Natural killer cell (primary cell): ENCODE measurements around the gene KIF12. TPM values are rescaled to one million over a fixed set of nuclear protein-coding genes. Genes with fewer than 3 reads are reported as not detected.

Experiments used
- ATAC-seq, 3 donors: fragments of 150-1000 bp in 2 of 3; fragments of 200-7000 bp in 1 of 3; cut with Tn5 transposase; 1 replicate in 1 of 3; 2 replicates in 2 of 3; pipeline ENCODE4 v1.10.0; 2021; ENCODE audit warnings: mild to moderate bottlenecking in 2 of 3, moderate library complexity in 2 of 3
- DNase-seq, 2 donors: peaks; one replicate each; pipeline versions ENCODE4 v3.0.0 to v3.0.0-alpha.2; 2013 to 2021; ENCODE audit warnings: mixed read lengths in 1 of 2
- H3K27ac ChIP-seq: one replicate; pipeline ENCODE4 v1.5.1; 2013; ENCODE audit warnings: mild to moderate bottlenecking, low read length
- H3K27me3 ChIP-seq: one replicate; pipeline ENCODE4 v1.6.1; 2013; ENCODE audit warnings: low read length; ENCODE audit not compliant: control insufficient read depth, insufficient read depth
- H3K36me3 ChIP-seq: one replicate; pipeline ENCODE4 v1.6.1; 2013; ENCODE audit warnings: low read length; ENCODE audit not compliant: control insufficient read depth, insufficient read depth
- H3K4me1 ChIP-seq: one replicate; pipeline ENCODE4 v1.6.1; 2013; ENCODE audit warnings: low read length; ENCODE audit not compliant: control insufficient read depth, insufficient read depth
- H3K4me3 ChIP-seq: one replicate; pipeline ENCODE4 v1.5.1; 2013; ENCODE audit warnings: low read length
- H3K9me3 ChIP-seq: one replicate; pipeline ENCODE4 v1.6.1; 2013; ENCODE audit warnings: low read length; ENCODE audit not compliant: control insufficient read depth, insufficient read depth
- H3K27ac Mint-ChIP-seq, 2 donors: one replicate each; pipeline ENCODE4 v1.8.0; 2022; ENCODE audit warnings: mild to moderate bottlenecking in 2 of 2, mixed read lengths in 2 of 2, moderate library complexity in 1 of 2
- H3K27me3 Mint-ChIP-seq, 2 donors: one replicate each; pipeline ENCODE4 v1.8.0; 2022; ENCODE audit warnings: low read depth in 2 of 2, mixed read lengths in 2 of 2
- H3K36me3 Mint-ChIP-seq: one replicate; pipeline ENCODE4 v1.8.0; 2022; ENCODE audit warnings: mixed read lengths
- H3K4me1 Mint-ChIP-seq, 2 donors: one replicate each; pipeline ENCODE4 v1.8.0; 2022; ENCODE audit warnings: mixed read lengths in 2 of 2
- H3K4me3 Mint-ChIP-seq: one replicate; pipeline ENCODE4 v1.8.0; 2022; ENCODE audit warnings: mild to moderate bottlenecking, moderate library complexity, mixed read lengths
- H3K9me3 Mint-ChIP-seq, 2 donors: one replicate each; pipeline ENCODE4 v1.8.0; 2022; ENCODE audit warnings: mixed read lengths in 2 of 2
- WGBS: methylation state at CpG from one replicate; pipeline ENCODE4 v1.1.7; 2013; ENCODE audit warnings: missing lambda C conversion rate; ENCODE audit not compliant: insufficient coverage; 5-methylcytosine and 5-hydroxymethylcytosine counted together
- intact Hi-C: fragments of 100-400 bp; cut with micrococcal nuclease; formaldehyde crosslinking; loops from one replicate; pipeline ENCODE4 v1.14.2; 2022
- total RNA-seq, 4 donors: library from RNA; stranded (reverse); fragments of 120-200 nt in 1 of 4; gene quantifications; one replicate each; pipeline versions ENCODE4 v1.2.3 to v1.2.4, GENCODE V29; 2013 to 2022
- TF ChIP-seq, protein P1 (sequence below): fragments of 200-600 bp; IDR thresholded peaks from one replicate; pipeline ENCODE4 v1.8.0; 2022; ENCODE audit warnings: antibody characterized with exemption

Gene KIF12
- total RNA-seq, 3 donors from 2014 or later (not counting 1 experiment from before 2014, with no cell fraction given), result not detected

DNA sequence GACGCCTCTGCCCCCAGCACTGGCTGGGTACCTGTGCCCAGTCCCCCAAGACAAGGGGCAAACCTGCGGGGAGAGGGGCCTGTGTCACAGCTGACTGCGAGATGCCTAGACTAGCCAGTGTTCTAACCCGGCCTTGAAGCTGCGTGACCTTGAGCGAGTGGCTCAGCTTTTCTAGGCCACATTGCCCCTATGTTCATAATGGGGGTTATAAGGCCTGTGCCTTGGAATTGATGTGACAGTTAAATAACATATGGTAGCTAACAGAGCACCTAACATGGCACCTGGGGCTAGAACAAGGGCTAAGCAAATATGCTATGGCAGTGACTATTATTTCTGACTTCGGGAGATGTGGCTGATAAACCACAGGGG is 33.4 kb upstream of the KIF12 start:
- TF ChIP-seq, protein P1, sequence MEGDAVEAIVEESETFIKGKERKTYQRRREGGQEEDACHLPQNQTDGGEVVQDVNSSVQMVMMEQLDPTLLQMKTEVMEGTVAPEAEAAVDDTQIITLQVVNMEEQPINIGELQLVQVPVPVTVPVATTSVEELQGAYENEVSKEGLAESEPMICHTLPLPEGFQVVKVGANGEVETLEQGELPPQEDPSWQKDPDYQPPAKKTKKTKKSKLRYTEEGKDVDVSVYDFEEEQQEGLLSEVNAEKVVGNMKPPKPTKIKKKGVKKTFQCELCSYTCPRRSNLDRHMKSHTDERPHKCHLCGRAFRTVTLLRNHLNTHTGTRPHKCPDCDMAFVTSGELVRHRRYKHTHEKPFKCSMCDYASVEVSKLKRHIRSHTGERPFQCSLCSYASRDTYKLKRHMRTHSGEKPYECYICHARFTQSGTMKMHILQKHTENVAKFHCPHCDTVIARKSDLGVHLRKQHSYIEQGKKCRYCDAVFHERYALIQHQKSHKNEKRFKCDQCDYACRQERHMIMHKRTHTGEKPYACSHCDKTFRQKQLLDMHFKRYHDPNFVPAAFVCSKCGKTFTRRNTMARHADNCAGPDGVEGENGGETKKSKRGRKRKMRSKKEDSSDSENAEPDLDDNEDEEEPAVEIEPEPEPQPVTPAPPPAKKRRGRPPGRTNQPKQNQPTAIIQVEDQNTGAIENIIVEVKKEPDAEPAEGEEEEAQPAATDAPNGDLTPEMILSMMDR, result no peak
- H3K27me3 Mint-ChIP-seq, result peaks cover 17 to 20% of the 10 kb centered on the region in 2 donors
- no peaks in the 10 kb centered on the region for H3K27me3 ChIP-seq
- H3K36me3 ChIP-seq, result no peaks in the 10 kb centered on the region
- no peaks in the 10 kb centered on the region for H3K36me3 Mint-ChIP-seq
- no peaks in the 10 kb centered on the region for H3K4me1 Mint-ChIP-seq
- intact Hi-C loops, result no loop called here
- 86% methylated on average over 7 of the region's 7 CpGs for WGBS
- no peak overlapping the region for H3K27ac ChIP-seq
- peaks cover 0 to 3% of the 10 kb centered on the region in 2 donors for H3K9me3 Mint-ChIP-seq
- H3K4me3 ChIP-seq, result no peak overlapping the region
- no peak overlapping the region for H3K27ac Mint-ChIP-seq
- H3K4me3 Mint-ChIP-seq, result no peak overlapping the region
- no peak for DNase-seq
- no peak for ATAC-seq
- no peaks in the 10 kb centered on the region for H3K4me1 ChIP-seq
- H3K9me3 ChIP-seq, result peaks cover 4% of the 10 kb centered on the region

DNA sequence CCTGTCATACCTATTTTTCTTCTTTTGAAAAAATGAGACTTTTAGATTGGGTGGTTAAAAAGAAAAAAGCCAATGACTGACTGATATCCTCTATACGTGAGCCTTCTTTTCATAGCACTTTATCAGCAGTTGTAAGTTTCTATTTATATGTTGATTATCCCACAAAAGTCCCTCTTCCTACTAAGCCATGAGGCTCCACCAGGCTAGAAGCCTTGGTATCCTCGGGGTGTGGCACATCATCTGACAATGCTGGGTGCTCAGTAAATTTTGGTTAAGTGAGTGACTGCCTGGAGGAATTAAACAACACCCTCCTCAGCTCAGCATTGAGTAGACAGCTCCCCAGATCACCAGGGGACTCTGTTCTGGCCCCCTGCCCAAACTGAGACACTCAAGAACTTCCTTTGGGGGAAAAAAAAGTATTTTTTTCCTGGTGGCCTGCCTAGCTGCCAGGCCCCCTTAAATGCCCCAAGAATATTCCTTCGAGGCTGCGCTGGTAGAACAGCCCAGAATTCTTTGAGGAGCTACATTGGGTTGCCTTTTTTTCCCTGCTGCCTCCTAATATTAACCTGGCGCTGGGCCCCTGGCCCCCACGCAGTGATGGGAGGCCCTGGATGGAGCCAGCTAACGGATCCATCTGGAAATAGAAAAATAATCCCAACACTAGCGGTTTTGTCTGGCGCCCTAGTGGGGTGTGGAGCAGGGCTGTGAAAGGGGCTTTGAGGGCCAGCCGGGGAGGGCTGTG is 32.9 kb upstream of the KIF12 start:
- H3K4me1 Mint-ChIP-seq, result no peaks in the 10 kb centered on the region
- H3K27me3 Mint-ChIP-seq, result peaks cover 20 to 22% of the 10 kb centered on the region in 2 donors
- peaks cover 2 to 5% of the 10 kb centered on the region in 2 donors for H3K9me3 Mint-ChIP-seq
- Histone ChIP-seq H3K4me1 (no peaks in the 10 kb centered on the region), H3K27me3 (no peaks in the 10 kb centered on the region), H3K36me3 (no peaks in the 10 kb centered on the region), H3K27ac (no peak overlapping the region), H3K4me3 (no peak overlapping the region), H3K9me3 (peaks cover 6% of the 10 kb centered on the region)
- TF ChIP-seq, protein P1, result no peak
- H3K27ac Mint-ChIP-seq, result no peak overlapping the region
- H3K36me3 Mint-ChIP-seq, result no peaks in the 10 kb centered on the region
- DNase-seq, result no peak
- intact Hi-C loops, result no loop called here
- no peak for ATAC-seq
- 86% methylated on average over 8 of the region's 10 CpGs for WGBS
- H3K4me3 Mint-ChIP-seq, result no peak overlapping the region

DNA sequence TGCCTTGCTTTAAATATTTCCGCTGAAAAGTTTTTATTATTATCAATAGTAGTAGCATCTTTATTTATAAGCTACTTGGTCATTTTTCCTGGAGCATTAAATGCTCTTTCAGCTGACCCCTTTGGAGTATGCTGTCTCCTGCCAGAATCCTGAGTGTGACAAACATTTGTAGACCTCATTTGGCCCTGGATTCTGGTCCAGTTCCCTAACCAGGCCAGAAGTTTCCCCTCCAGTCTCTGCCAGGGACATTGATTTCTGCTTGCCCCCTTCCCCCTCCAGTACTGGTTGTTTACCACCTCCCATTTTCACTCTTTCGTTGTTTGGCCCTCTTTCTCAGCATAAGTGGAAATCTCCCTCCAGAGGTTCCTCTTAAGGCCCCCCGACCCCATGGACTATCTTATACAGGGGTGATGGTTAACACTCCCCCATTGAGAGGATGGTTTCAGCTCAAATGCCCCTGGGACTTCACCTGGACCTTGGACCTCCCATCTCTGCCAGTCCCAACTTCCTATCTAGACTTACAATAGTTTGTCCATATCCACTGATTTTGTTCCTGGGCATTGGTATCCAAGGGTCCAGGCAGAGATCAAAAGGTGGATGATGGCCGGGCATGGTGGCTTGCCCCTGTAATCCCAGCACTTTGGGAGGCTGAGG is 31.7 kb upstream of the KIF12 start:
- Mint-ChIP-seq H3K4me1 (no peaks in the 10 kb centered on the region), H3K27me3 (peaks cover 20 to 32% of the 10 kb centered on the region in 2 donors), H3K27ac (no peak overlapping the region), H3K9me3 (peaks cover 2 to 5% of the 10 kb centered on the region in 2 donors), H3K36me3 (no peaks in the 10 kb centered on the region), H3K4me3 (no peak overlapping the region)
- no peak overlapping the region for H3K27ac ChIP-seq
- H3K4me3 ChIP-seq, result no peak overlapping the region
- 73% methylated on average over 2 of the region's 4 CpGs for WGBS
- TF ChIP-seq, protein P1, result no peak
- H3K27me3 ChIP-seq, result no peaks in the 10 kb centered on the region
- no peak for ATAC-seq
- no peak for DNase-seq
- intact Hi-C loops, result no loop called here
- H3K9me3 ChIP-seq, result peaks cover 6% of the 10 kb centered on the region
- no peaks in the 10 kb centered on the region for H3K4me1 ChIP-seq
- H3K36me3 ChIP-seq, result no peaks in the 10 kb centered on the region
